NCI-H187 (cell line): ENCODE results near the gene FYTTD1.

ENCODE experiments used
- DNase-seq, 2 experiments: peaks; one replicate each; lab custom pipeline; 2025; lab: John Stamatoyannopoulos, UW

Gene FYTTD1

DNA sequence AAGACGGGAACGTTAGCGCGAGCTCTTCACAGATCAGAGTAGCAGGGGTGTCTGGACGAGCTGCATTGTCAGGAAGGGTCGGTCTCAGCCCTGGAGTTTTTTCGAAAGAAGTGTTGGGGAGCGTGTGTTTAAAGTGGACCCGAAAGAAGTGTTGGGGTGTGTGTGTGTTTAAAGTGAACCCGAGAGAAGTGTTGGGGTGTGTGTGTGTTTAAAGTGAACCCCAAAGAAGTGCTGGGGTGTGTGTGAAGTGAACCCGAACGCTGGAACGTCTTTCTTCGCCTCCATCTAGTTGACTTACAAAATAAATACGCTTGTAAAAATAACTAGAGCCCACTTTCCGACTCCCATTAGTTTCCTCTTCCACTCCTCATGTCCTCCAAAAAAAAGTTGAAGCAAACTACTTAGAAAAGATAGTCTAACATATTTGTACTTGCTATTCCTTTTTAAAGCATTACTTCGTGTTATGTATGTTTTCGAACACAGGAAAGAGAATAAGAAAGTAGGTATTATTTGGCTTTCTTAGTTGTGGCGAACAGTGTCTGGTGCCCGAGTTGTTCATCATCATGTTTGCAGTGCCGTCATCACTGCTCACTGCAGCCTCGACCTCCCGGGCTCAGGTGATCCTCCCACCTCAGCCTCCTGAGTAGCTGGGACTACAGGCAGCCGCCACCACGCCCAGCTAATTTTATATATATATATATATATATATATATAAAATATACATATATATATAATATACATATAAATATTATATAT, 42.4 kb downstream of the FYTTD1 start:
- DNase-seq: no peak

DNA sequence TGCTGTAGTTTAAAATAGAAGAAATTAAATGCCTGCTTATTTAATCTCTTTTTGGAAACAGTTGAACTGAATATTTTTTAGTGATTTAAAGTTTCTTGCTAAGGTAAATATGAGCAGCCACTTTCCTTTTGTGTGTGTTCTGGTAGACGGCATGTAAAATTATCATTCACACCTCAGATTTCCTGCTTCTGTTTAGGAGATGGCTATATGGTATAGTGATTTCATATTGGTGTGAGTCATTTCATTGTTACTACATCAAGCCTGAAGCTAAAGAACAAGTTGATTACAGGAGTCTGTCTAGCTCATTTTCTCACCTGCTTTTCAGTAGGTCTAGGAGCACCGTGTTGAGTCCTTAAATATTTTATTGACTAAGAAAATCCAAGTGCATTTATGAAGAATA, 43.6 kb downstream of the FYTTD1 start:
- no peak for DNase-seq

- no peak for DNase-seq
Observed at GRCh38 chr3:197794115-197794514, 44.4 kb downstream of the FYTTD1 start.

GRCh38 chr3:197795200-197795599, 45.5 kb downstream of the FYTTD1 start:
- no peak for DNase-seq

- DNase-seq: no peak
Observed at GRCh38 chr3:197796087-197796486, 46.4 kb downstream of the FYTTD1 start.

- DNase-seq: no peak
Observed at GRCh38 chr3:197798863-197799262, 49.2 kb downstream of the FYTTD1 start.

DNA sequence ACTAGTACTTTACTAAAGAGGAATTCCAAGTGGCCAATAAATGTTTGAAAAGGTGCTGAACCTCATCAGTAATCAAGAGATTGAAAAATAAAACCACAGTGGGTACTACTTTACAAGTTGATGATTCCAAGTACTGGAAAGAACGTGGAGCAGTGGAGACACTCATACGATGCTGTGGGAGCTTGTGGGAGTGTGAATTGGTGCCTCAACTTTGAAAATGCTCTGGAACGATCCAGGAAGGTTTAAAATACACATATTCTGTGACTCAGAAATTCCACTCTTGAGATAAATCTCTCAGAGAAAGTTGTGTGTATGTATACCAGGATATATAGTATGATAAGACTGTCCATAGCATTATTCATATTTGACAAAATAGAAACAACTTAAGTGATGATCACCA, 50.7 kb downstream of the FYTTD1 start:
- DNase-seq: no peak

DNA sequence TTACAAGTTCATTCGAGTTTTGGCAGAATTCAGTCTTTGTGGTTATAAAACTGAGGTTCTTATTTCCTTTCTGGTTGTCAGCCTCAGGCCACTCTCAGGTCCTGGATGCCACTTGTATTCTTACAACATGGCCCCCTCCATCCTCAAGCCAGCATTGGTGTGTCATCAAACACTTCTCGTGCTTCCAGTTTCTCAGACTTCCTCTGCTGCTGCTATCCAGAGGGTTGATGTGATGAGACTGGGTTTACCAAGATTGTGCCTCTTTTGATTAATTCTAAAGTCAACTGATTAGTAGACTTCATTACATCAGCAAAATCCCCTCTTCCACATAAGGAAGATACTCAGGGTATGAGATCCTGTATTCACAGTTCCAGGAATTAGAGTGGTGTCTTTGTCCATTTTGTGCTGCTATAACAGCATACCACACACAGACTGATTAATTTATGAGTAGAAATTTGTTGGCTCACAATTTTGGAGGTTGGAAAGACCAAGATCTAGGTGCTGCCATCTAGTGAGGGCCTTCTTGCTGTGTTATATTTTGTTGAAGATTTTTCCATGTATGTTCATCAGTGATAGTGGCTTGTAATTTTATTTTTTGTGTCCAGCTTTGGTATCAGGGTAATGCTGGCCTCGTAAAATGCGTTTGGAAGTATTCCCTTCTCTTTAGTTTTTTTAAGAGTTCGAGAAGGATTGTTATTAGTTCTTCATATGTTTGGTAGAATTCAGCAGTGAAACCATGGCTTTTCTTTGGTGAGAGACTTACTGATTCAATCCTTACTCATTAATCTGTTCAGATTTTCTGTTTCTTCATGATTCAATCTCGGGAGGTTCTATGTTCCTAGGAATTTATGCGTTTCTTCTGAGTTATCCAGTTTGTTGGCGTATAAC, 52.5 kb downstream of the FYTTD1 start:
- DNase-seq: no peak

DNA sequence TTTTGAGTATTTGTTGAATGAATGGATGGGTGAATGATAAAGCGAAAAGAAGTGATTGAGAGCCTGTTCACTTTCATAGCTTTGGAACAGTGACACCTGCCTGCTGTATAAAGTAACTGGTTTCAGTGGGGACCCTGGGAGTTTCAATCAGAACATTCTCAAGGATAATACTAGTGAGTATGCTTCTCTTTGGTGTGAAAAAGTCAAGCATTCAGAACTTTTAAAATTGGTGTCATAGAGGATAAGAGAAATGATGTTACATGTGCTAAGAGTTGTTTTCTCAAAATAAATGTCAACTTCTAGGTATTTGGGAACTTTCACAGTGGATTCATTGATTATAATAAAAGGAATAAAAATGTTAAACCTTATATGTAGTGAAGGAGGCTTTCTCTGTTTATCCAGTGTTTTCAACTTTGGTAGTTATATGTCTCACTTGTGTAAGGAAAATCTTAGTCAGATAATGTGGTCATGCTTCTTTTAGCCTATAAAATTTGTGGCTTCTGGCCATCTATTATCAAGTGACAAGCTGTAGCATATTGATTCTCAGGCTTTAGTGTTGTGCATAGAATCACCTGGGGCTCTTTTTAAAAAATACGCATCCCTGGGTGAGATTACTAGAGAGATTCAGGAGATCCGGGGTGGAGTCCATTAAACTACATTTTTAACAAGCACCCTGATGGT, 53.2 kb downstream of the FYTTD1 start:
- no peak for DNase-seq

DNA sequence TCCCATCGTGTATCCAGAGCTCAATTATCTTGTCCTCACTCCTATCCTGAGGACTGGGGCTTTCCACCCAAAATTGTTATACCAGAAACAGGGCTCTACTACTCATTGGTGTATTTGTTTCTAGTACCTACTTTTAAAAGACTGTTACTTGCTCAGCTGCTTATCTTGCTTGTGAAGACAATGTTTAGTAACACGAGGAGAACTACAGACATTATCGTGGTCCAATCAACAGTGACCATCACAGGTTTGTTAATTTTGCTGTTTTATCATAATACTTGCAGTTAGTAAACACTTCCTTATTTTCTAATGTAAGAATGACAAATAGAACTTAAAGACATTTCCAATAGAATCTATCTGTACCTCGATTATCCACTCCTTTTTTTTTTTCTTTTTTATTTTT, 54.8 kb downstream of the FYTTD1 start:
- no peak for DNase-seq

- no peak for DNase-seq
Observed at GRCh38 chr3:197807969-197808587, 58.4 kb downstream of the FYTTD1 start.

GRCh38 chr3:197809356-197810020, 59.8 kb downstream of the FYTTD1 start:
- no peak for DNase-seq

DNA sequence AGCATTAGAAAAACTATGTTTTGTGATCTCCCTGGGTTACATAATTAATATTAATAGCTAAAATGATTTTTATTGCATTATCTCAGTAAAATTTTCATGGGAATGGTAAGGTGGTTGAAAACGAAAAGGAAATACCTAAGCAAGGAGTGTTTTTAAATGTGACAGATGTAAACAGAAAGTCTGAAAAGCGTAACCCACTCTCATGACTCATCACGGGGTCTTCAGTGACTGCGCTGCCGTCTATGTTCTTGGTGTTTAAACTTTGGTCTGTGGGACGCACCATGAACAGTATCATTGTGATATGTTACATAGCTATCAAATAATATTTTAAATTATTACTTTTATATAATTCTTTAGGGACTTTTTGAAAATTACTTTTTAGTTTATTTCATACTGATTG, 61.2 kb downstream of the FYTTD1 start:
- DNase-seq: no peak

- no peak for DNase-seq
Observed at GRCh38 chr3:197811343-197811742, 61.7 kb downstream of the FYTTD1 start.

GRCh38 chr3:197814372-197814771, 64.7 kb downstream of the FYTTD1 start:
- no peak for DNase-seq

DNA sequence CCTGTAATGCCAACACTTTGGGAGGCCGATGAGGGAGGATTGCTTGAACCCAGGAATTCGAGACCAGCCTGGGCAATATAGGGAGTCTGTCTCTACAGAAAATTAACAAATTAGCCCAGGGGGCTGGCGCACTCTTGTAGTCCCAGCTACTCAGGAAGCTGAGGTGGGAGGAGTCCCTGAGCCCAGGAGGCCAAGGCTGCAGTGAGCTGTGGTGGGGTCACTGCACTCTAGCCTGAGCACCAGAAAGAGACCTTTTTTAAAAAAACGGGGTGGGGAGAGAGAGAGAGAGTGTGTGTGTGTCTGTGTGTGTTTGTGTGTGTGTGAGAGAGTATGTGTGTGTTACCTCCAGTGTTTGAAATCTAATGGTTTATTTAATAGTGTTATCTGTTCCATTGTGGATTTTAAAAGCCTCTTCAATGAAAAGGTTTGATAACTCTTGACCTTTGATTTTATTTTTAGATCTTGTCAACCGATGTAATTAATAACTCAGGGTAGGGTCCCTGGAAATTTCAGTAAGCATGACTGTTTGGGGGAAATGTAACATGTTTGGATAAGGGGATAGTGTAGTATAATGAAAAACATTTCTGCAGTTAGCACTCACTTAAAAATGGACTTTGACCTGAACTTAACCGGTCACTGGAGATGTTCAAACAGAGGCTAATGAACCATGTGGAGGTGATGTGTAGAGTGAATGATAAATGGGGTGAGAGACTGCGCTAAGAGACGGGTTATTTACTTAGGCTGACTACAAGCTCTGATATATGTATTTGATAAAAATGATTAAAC, 71.1 kb downstream of the FYTTD1 start:
- no peak for DNase-seq

- no peak for DNase-seq
Observed at GRCh38 chr3:197829397-197830045, 79.8 kb downstream of the FYTTD1 start.

DNA sequence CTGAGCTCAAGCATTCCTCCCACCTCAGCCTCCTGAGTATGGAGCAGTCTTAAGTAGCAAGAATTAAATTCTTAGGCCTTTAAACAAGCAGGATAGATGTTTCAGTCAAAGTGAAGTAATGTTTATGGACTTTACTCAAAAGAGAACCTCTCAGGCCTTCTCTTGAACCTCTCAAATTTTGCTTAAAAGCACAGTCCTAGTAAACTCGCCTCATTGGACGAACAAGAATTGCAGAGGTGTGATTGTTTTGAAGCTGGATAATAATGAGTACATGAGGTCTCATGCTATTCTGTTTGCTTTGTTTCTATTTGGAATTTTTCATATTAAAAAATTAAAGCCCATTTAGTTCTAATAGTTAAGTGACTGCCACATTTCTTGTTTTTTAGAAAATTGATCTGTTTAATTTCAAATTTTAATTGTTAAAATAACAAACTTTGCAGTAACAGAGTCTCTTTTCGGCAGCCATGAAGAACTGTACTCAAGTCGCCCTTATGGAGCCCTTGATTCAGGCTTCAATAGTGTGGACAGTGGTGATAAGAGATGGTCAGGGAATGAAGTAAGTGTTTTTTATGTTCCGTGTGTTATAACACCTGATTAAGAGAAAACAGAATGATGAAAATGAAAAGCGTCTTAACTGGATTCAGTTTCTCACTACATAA, 80.8 kb downstream of the FYTTD1 start:
- DNase-seq: no peak

DNA sequence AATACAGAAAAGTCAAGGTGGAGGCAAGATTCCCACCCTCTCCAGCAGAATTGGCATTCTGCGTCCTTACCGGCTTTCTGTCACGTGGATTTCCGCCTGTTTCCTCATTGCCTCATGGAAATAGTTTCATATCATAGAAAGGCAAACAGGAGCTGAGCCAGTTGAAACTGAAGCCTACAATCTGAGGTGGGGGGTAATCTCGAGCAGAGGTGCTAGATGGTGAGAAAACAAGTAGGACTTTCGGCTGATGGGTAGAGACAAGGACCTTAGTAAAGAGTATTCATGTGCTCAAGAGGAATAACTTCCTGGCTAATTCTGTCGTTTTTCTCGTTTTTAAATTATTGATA, 81.3 kb downstream of the FYTTD1 start:
- no peak for DNase-seq
